Right renal pelvis (tissue), 4 donors: ENCODE measurements around the gene MFAP3L. TPM values are rescaled to one million over a fixed set of nuclear protein-coding genes. Genes with fewer than 3 reads are reported as not detected.

ENCODE experiments used
- DNase-seq, 4 donors: peaks; one replicate each; pipeline ENCODE4 v3.0.0-alpha.2; 2013; ENCODE audit warnings: low read depth in 4 of 4, low spot score in 3 of 4, missing footprints in 1 of 4
- polyA plus RNA-seq, 4 donors: library from polyadenylated mRNA; unstranded; fragments of 120-200 nt; gene quantifications; one replicate each; pipeline ENCODE4 v1.2.1, GENCODE V29; 2013; ENCODE audit not compliant: insufficient read length in 4 of 4

MFAP3L gene
- polyA plus RNA-seq, 4 donors, result 16.4 to 26.1 (median 22.8) TPM

- DNase-seq, result no peak
Observed at GRCh38 chr4:170025523-170026252, 507 bp downstream of the MFAP3L start.

DNA sequence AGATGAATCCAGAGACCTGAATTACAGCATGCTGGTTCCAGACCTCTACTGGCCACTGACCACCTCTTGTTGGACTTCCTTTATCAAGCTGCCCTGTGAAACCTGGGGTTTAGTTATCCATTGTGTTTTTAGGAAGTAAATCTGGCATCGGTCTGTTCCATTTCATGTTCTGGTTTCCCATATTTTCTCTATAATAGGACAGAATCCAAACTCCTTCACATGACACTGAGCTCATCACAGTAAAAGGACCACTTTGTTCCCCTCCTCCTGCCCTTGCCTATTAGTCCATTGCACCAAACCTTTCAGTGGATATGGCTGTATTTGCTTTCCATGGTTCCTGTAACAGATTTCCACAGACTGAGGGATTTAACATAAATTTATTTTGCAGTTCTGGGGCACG, 4.0 kb downstream of the MFAP3L start:
- no peak for DNase-seq

DNA sequence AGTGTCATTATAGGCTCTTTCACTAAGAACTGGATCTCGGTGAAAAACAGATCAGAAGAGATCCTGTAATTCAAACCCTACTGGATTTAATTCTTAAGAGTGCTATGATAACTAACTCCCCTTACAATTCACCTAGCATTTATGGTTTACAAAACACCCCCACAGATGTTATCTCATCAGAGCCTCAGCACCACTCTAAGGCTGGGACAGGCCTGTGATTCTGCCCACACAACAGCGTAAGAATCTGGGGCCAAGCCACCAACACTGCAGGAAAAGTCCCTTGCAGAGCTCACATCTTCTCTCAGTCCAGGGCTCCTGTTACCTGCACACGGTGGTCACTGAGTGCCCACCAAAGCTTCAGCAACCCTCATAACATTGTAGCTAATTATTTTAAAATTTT, 8.9 kb downstream of the MFAP3L start:
- DNase-seq, result no peak

GRCh38 chr4:170015285-170015684, 10.9 kb downstream of the MFAP3L start:
- no peak for DNase-seq

- no peak for DNase-seq
Observed at GRCh38 chr4:170014359-170015011, 11.7 kb downstream of the MFAP3L start.

DNA sequence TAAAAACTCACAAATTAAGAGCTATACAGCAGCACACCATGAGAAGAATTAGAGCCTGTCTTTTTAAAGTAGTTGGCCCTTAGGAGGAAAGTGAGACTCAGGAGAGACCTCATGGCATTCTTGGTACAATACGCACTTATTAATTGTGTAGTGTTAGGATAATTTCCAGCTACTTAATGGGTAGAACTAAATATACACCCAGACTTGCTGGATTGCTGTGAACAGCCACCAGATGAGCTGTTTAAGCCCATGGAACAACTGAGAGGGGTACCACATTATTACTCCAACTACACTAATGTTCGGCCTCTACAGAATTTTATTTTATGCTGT, 13.6 kb downstream of the MFAP3L start:
- no peak for DNase-seq

- DNase-seq, result no peak
Observed at GRCh38 chr4:170011921-170012628, 14.1 kb downstream of the MFAP3L start.

GRCh38 chr4:170009291-170009690, 16.9 kb downstream of the MFAP3L start:
- DNase-seq, result no peak

- no peak for DNase-seq
Observed at GRCh38 chr4:170008801-170009200, 17.4 kb downstream of the MFAP3L start.

DNA sequence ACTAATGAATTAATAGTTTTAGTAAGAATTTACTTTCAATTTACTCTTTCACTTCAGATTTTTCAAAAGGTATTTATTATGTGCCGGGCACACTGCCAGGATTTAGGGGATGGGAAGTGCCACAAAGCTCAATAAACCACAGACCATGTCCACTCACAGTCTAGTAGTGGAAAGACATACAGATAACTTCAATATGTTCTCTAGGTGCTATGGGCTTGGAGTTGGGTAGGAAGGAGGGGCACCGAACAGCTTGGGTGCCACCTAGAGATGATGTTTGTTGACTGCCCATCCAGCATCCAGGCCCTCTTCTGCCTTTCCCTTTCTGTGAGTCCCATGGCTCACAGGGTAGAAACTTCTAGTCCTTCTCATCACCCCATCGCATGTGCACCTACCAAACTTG, 17.8 kb downstream of the MFAP3L start:
- no peak for DNase-seq

DNA sequence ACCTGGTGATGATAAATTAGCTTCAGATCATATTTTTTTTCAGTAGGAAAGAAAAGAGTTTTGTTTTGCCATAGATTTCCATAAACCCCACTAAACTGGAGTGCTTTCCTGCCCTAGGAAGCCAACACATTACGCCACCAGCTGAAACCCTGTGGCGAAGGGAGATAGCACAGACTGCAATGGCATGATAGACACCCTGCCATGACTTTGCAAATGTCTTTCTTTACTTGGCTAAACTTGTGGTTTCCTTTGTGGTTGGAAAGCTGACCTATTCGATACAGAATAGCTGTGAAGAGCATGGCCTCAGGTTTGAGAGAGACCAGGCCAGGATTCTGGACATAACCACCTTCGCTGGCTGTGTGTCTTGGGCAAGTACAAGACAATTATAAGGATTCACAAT, 19.1 kb downstream of the MFAP3L start:
- no peak for DNase-seq

DNA sequence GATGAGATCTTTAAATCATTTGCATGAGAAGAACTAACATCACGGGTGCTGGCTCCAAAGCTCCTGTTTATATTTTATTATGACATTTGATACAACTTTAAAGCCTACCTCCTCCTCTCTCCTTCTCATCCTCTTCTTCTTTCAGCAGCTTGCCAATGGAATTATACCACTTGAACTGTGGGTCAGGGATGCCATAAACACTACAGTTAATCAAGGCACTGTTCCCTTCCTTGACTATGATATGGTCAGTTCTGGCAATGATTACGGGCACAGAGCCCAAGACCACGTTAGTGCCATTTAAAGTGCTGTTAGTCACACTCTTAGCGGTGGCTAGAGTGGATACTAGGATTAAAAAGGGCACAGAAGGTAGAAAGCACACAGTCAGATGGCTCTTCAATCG, 20.7 kb downstream of the MFAP3L start:
- no peak for DNase-seq

DNA sequence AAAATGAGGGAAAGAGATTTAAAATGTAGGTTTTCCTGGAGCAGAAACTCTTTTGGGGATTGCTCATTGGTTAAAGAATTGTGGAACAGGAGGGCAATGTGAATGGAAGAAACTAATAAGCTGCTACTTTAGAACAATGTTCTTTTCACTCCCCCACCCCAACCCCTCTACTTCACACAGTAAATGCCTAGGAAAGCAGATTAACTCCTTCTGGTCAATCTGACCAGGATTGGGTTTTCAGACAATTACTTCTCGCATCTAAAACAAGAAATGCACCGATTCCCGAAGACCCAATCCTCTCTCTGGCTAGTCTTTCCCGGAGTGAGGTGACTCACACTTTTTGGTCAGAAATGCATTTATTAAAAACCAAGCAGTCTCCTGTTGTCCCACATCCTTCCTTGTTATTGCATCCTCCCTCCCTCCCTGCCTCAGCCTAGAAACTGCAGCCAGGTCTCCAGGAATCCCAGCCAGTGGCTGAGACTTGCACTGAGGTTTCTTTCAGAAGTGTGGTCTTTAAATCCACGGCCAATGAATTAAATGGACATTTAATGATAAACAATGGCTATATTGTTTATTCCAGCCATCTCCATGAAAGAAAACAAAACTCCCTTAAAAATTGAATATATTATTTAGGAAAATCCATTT, 21.4 kb downstream of the MFAP3L start:
- DNase-seq, result no peak

DNA sequence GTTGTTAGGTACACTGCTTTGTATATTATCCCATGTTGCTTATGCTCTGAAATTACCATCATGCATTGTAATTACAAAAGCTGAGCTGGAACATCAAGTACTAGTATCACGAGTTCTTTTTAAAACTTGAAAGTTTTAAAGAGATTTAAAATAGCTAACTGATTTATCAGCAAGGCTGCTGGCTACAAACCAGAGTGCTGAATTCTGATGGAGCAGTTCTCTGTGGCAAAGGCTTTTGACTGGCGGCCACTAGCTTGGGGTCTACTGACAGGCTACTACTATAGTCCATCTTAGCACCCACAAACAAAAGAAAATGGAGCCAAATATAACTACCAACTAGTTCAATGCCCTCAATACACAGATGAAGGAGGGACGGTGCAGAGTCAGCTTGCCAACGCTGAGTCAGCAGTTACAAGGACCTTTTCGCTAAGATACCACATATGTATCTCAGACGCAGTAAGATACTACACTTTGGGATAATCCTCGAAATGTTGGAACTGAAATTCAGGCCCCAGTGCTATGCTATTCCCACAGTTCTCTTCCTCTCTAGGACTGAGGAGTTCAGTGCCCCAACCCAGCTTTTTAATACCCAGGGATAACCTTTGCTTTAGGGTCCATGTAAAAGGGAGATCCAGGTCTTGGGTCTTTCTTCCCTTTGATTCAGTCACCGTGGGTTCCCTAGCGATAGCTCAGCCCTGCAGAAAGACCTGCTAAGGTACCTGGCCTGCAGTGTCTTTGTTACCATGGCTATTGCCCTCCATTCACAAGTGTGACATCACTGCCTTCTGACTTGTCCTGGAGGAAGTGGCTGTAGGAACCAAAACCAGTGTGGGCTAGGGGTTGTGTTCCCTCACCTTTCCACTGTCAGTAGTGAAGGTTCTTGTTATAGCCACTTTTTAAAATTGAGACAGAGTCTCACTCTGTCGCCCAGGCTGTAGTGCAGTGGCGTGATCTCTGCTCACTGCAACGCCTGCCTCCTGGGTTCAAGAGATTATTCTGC, 22.8 kb downstream of the MFAP3L start:
- DNase-seq, result no peak

GRCh38 chr4:170001745-170002267, 24.4 kb downstream of the MFAP3L start:
- DNase-seq, result no peak

GRCh38 chr4:170001011-170001744, 25.0 kb downstream of the MFAP3L start:
- no peak for DNase-seq

GRCh38 chr4:169999923-170000322, 26.3 kb downstream of the MFAP3L start:
- no peak for DNase-seq

- no peak for DNase-seq
Observed at GRCh38 chr4:169998981-169999380, 27.2 kb downstream of the MFAP3L start.
